ENCODE data around the gene TMEM212.

DNA sequence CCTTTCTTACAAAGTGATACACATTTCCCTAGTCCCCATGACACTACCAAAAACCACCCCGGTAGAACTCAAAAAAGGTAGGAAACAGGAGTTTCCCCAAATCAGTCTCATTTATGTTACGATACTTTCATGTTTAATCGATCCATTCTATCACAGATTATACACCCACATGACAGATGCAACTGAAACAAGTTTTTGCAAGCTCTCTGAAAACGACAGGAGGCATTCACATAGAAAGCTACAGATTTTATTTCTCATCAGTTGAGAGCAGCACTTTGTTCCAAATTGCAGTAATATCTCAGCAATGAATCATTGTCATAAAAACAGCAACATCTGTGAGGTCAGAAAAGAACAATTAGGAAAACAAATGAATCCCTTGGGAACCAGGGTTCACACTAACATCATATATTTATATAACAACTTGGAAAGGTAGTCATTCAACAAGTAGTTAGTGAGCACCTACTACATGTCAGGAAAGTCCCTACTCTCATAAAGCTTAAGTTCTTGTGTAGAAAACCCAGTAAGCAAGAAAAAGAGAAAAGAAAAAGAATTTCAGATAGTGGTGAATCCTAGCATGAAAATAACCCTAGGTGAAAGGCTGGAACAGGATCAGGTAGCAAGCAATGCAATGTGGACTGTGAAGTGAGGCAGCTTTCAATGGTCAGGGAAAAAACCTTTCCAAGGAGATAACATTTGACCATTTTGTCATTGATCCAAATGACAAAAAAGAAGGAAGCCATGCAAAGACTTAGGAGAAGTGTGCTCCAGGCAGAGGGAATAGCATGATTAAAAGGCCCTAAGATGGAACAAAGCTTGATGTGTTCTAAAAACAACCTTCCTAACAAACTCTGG lies 41.2 kb upstream of the TMEM212 start:
- TF ChIP-seq, protein P1, sequence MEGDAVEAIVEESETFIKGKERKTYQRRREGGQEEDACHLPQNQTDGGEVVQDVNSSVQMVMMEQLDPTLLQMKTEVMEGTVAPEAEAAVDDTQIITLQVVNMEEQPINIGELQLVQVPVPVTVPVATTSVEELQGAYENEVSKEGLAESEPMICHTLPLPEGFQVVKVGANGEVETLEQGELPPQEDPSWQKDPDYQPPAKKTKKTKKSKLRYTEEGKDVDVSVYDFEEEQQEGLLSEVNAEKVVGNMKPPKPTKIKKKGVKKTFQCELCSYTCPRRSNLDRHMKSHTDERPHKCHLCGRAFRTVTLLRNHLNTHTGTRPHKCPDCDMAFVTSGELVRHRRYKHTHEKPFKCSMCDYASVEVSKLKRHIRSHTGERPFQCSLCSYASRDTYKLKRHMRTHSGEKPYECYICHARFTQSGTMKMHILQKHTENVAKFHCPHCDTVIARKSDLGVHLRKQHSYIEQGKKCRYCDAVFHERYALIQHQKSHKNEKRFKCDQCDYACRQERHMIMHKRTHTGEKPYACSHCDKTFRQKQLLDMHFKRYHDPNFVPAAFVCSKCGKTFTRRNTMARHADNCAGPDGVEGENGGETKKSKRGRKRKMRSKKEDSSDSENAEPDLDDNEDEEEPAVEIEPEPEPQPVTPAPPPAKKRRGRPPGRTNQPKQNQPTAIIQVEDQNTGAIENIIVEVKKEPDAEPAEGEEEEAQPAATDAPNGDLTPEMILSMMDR (IDR thresholded peaks at IDR 0.05; ENCODE audit: extremely low read depth in 1 of 2, insufficient read depth in 1 of 2, low read depth in 1 of 2, low read length in 2 of 2), result no peak
- TF ChIP-seq EZH2 (IDR thresholded peaks at IDR 0.05; ENCODE audit: borderline replicate concordance, low read depth, low read length, severe bottlenecking) (no peak), POLR2A (IDR thresholded peaks at IDR 0.05; ENCODE audit: low read depth, low read length) (peak; percentile 40), FOS (IDR thresholded peaks at IDR 0.05; ENCODE audit: borderline replicate concordance, insufficient read depth, low read length) (peak; percentile 86), POLR2AphosphoS5 (IDR thresholded peaks at IDR 0.05; ENCODE audit: insufficient read depth, low read depth, low read length) (no peak), JUN (IDR thresholded peaks at IDR 0.05; ENCODE audit: borderline replicate concordance, insufficient read depth, insufficient read length, low read depth) (peak; percentile 99)

Data from endothelial cell of umbilical vein (primary cell).